ENCODE measurements around the gene LEPROT. TPM values are rescaled to one million over a fixed set of nuclear protein-coding genes. Genes with fewer than 3 reads are reported as not detected.

The LEPROT gene
- total RNA-seq, 2 donors from 2014 or later = 81.3 to 105 TPM

DNA sequence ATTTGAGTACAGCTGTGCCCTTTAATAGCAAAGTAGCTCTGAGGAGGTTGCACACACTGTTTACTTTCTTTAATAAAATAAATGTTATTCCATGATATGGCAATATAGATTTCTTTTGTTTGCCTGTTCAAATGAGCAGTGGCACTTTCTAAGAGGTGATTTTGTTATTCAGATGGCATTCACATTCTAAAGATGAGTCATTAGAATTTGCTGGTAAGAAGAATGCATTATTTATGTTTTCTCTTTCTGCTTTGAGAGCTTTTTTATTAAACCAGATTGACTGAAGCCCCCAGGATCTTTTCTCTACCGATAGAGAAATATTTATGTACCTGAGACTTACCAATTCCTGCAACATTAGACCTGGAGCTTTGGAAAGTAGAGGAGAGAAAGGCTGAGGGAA, 11.2 kb upstream of the LEPROT start:
- DNase-seq (ENCODE audit: low spot score) = no peak
- intact Hi-C loops (cut with DNase I) = no loop called here

DNA sequence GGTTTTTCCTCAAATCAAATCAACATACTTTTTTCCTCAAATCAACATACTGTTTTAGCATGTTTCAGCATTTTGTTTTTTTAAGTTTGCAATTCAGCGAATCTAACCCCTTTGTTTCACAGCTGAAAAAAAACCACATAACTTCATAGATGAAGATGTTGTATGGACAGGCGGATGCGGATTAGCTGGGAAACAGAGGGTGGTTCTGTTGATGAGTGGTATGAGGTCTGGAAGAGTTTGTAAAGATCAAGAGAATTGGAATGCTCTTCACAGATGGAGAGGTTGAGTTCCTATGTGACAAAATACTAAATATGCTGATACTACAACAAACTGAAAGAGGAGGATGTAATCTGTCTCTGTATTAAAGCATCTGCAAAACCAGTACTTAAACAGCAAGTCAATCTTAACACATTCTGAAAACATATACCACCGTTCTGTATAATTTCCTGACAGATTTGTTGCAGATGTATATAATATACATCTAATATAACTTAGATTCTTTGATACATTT, 10.6 kb upstream of the LEPROT start:
- DNase-seq (ENCODE audit: low spot score) = no peak
- intact Hi-C loops (cut with DNase I) = no loop called here

DNA sequence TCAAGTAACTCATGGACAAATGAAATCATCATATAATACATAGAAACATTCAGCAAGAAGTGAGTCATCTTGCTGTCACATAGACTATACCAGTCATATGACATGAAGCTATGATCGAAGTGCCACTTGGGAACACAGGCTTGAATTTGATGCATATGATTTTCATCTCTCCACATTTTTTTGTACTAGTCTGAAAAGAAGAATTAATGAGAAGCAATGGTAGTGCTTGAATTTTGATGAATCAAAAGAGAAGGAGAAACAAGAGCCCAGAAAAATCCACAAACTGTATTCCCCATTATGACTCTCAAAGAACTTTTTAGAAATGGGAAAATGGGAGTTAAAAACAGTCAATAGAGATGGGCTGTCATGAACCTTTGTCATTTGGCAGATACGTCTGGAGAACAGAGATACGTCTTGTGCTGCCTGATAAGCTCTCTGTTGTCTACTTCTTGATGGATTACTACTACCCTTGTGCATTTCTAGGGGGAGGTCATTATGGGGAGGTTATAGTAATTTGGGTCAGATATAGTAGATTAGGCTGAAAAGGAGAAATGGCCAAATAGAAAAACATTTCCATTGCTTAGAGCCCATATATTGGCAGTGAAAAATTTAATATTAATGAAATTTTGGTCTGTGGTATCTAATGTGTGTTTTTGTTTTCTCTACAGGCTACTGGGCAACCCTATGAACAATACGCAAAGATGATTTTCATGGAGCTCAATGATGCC, 8.0 kb upstream of the LEPROT start:
- no peak for DNase-seq (ENCODE audit: low spot score)
- intact Hi-C loops (cut with DNase I) = no loop called here

DNA sequence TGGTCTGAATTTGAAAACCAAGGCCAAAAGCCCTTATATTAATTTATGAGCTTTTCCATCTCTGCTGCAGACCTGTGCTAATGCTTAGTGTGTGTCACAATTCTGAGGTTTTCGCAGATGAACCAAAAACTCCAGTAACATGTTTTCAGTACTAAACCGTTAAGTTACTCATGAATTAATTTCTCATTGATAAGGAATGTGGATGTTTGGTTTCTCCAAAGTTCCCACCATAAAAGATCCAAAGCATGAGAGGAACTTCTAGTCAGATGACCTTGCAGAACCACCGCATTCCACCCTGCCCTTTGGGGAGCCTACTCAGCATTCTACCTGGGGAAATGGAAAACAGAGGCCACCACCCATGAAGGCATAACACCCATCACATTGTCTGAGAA, 7.5 kb upstream of the LEPROT start:
- no peak for DNase-seq (ENCODE audit: low spot score)
- intact Hi-C loops (cut with DNase I) = no loop called here

DNA sequence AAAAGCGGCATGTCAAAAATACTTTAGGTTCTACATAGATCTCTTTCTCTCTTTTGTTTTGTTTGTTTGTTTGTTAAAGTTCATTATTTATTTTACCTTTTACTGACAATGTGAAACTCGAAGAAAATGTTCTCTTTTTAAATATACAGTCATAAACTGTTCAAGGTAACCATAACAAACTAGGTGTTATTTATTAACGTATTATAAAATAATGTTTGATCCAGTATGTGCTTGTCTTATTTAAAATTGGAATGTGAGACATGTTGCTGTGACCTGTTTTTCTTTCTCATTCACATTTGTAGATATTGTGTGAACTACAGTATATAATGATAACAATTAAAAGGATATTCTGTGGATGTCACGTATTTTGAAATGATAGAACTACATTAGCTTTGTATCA, 5.9 kb upstream of the LEPROT start:
- intact Hi-C loops (cut with DNase I) = no loop called here
- DNase-seq (ENCODE audit: low spot score) = no peak

DNA sequence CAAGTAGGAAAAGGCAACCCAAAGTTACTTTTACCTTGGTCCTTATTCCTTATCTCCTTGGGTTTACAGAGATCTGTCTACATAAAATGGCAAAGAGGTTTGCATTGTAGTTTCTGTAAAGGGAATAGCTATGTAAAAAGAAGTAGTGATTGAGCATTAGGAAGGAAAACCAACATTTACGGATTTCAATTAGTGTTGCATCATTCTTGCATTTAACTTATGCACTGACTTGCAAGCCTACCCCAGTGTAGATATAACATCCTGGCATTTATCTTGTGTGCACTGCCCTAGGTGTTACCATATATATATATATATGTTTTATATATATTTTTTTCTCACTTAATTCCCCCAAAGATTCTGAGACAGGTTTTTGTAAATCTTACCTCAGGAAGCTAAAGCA, 3.7 kb upstream of the LEPROT start:
- intact Hi-C loops (cut with DNase I) = no loop called here
- DNase-seq (ENCODE audit: low spot score) = no peak

DNA sequence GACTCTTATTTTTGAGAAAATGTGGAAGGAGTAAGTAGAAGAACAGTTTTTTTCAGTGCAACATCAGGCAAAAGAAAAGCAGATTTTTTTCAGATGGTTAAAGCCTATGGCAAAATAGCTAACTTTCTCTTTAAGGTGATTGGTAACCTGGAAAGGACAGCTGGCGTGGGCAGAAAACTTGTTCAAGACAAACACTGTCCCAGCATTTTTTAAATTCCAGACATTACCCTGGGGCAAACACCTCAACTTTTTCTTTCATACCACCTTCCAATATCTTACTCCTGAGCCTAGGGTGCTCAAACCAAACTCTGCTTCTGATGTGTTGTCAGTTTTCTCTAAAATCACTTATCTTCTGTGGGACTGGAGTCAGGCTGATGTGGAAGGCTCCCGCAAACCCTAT, 2.7 kb upstream of the LEPROT start:
- intact Hi-C loops (cut with DNase I) = no loop called here
- no peak for DNase-seq (ENCODE audit: low spot score)

DNA sequence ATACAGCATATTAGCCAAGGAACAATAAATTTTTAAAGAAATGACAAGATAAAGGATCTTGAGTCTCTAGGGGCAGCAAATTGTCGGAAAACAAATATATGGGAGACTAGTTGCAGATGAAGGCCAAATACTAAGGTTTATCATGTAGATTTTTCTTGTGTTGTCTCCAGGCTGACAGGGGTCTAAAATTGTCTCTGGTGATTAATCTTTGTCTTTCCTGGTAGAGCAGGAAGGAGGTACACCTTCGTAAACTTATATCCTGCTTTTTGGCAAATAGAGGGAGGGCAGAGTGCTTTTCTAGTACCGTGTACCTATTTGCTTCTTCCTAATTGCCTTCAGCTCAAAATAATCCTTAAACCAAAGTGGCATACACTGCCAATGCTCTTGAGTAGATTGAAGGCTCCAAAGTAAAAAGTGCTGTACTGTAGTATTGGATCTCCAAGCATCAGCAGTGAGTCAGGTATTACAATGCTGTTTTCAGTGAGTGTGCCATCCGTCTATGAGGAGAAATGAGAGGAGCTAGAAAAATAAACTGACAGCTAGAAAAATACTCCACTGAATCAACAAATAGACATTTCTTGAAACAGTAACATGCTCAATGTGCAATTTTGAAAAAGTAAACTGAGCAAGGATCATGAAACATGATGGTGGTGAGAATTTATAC, 1.8 kb upstream of the LEPROT start:
- intact Hi-C loops (cut with DNase I) = no loop called here
- no peak for DNase-seq (ENCODE audit: low spot score)

DNA sequence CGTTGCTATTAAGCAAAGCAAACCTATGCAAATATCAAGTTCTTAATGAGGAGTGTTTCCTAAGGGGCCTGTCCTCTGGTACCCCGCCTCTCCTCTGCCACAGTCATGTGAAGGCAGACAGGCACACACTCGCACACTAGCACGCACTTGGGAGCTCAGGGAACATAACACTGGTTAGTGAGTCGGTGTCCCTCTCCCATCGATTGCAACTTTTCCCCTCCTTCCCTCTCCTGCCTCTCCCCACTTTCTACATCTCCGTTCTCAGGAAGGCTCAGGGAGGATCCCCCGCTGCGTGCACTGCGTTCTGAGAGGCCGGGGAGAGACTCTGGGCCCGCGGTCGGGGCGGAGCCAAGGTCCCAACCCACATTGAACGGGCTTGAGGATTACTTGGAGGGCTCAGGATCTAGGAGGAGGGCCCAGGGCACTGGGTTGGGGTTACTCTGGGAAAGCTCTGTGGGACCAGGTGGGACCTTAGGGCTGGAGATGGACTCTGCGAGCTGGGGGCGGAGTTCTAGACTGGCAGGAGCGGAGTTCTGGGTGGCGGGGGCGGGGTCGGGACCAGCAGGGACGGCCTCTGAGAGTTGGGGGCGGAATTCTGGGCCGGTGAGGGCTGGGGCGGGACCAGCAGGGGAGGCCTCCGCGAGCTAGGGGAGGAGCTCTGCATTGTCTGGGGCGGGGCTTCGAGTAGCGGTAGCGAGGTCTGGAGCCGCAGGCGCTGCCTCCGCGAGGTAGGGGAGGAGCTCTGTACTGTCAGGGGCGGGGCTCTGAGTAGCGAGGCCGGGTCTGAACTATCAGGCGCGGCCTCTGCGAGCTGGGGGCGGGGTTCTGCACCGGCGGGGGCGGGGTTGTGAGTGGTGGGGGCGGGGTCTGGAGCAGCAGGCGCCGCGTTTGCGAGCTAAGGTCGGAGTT, 533 bp upstream of the LEPROT start:
- intact Hi-C loops (cut with DNase I) = no loop called here
- DNase-seq (ENCODE audit: low spot score) = peak; percentile 99

DNA sequence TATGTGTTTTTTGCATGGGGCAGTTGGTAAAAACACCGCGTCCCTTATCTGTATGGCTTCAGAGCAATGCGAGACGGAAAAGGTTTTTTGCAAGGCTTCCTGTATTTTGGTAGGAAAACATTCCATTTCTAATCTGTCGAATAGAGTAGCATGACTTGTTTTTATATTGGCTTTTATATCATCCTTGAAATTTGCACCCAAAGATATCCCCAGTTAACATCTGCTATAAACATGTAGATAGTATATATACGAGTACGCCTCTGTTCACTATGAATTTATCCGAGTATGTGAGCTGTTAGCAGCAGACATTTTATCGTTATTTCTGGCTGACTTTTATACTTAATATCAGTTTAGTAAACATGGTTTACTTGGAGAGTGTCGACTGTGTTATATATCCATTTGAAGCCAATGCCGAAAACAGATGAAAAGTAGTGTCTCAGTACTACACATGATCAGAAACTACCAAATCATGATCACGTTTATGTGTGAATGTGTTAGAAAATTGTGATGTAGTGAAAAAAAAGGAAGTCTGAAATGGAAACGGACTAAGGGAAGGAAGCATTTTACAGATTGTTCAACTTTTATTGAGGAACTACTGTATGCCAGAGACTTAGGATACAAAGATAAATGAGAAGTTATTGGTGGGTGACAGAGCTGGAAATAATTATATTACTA, 1.0 kb downstream of the LEPROT start:
- intact Hi-C loops (cut with DNase I) = no loop called here
- no peak for DNase-seq (ENCODE audit: low spot score)

DNA sequence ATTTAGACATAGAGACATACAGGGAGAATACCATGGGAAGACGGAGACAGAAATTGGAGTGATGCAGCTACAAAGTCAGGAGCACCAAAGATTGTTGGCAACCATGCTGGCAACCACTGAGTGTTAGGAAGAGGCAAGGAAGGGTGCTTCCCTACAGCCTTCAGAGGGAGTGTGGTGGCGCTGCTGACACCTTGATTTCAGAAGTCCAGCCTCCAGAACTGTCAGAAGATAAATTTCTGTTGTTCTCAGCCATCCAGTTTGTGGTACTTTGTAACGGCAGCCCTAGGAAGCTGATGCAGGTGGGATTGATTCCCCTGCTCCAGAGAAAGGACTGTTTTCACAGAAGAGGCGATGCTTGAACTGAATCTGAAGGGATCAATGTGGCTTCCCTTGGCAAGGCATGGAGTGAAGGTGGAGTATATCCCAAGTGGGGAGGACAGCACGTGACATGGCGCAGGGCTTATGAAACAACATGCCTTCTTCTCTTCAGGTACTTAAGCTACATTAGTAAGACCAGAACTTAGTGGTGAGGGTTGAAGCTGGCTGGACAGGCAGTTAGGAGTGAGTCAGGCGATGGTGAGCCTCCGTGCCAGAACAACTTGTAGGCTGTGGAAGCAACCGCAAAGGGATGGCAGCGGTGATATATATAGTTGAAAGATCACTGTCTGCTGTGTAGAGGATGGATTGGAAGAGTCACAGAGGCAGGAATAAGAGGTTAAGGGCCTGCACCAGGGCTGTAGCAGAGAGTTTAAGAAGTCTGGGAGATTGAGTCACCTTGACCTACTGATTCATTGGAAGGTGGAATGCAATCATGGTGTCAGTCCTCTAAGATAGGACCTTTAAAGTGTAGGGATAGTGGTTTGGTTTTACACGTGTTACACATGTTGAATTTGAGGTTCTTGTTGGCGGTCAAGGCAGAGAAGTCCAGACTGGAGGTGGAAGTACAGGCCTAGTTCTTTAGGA, 2.1 kb downstream of the LEPROT start:
- no peak for DNase-seq (ENCODE audit: low spot score)
- intact Hi-C loops (cut with DNase I) = no loop called here

DNA sequence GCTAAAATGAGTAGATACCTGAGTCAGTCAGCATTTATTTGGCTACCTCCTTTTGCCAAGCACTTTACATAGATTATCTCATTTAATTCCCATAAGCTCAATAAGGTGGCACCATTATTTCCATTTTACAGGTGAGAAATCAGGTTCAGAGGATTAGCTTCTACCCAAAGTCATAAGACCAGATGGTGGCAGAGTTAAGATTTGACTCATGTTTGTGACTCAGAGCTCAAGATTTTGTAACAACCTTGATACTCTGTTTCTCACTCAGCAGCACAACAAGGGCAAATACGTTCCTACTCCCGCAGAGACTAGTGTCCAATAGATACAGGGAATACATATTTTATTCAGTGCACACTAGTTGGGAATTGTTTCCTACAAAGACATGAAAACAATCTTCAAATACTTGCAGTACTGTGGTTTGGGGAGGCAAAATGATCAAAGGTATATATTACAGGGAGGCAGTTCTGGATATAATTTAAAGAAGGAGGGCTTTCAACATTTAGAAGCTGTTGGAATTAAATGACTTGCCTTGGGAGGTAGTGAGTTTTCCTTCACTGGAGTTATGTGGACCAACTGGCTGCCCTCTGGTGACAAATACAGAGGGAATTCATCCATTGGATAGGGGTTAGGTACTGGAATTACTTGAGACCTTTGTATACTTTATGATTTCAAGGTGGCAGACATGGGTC, 3.6 kb downstream of the LEPROT start:
- intact Hi-C loops (cut with DNase I) = no loop called here
- DNase-seq (ENCODE audit: low spot score) = no peak

DNA sequence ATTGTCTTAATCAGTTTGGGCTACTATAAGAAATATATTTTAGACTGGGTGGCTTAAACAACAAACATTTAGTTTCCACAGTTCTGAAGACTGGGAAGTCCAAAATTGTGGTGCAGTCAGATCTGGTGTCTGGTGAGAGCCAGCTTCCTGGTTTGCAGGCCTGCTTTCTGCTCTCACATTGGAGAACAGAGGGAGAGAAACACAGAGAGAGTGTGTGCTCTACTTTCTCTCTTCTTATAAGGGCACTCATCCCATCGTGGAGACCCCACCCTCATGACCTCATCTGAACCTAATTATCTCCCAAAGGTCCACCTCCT, 4.1 kb downstream of the LEPROT start:
- DNase-seq (ENCODE audit: low spot score) = no peak
- intact Hi-C loops (cut with DNase I) = no loop called here

DNA sequence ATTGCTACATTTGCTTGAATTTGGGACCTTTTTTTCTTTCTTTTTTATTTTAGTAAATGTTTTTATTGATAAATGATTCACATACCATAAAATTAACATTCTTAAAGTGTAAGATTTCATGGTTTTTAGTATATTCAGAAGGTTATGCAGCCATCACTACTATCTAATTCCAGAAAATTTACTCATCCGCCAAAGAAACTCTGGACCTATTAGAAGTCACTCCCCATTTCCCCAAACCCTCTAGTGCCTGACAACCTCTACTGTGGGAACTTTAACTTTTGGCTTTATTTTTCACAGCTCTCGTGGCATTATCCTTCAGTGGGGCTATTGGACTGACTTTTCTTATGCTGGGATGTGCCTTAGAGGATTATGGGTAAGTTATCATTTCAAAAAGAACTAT, 4.5 kb downstream of the LEPROT start:
- DNase-seq (ENCODE audit: low spot score) = no peak
- intact Hi-C loops (cut with DNase I) = no loop called here

DNA sequence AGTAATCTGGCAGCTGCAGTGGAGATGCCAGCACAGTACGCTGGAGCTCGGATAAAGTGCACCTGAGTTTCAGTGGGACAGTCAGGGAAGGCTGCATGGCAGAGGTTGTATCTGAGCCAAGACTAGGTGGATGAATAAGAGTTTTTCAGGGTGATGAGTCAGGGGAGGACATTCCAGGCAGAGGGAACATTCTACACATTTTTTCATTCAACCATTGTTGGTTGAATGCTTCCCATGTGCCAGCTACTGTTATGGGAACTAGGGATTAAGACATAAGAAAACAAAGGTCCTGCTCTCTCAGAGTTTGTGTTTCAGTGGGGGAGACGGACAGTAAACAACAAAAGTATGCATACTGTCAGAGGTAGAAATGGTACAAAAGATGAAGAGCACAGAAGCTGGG, 5.2 kb downstream of the LEPROT start:
- DNase-seq (ENCODE audit: low spot score) = no peak
- intact Hi-C loops (cut with DNase I) = no loop called here

DNA sequence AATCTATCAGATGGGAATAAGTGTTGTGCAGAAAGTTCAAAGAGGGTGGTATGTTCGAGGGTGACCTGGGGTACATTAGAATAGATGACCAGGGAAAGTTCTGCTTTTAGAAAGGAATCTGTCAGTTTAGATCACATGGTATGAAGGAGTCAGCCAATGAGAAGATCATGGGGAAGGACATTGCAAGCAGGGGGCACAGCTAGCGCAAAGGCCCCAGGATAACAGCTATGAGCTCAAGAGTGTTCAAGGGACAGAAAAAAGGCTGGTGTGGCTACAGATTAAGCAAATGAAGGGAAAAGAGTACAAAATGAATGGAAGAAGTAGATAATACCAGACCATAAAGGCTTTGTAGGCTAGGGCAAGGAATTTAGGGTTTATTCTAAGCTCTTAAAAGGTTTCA, 8.6 kb downstream of the LEPROT start:
- intact Hi-C loops (cut with DNase I) = no loop called here

DNA sequence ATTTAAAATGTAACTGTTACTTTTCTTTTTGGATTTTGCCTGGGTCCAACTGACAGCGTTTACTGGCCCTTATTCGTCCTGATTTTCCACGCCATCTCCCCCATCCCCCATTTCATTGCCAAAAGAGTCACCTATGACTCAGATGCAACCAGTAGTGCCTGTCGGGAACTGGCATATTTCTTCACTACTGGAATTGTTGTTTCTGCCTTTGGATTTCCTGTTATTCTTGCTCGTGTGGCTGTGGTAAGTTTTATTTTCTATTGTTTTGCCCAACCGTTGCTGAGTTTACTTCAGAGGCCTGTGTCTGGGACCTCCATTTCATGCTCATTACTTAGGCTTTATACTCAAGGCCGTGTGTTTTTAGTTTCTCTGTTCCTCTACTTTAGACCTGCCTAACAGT, 9.3 kb downstream of the LEPROT start:
- no peak for DNase-seq (ENCODE audit: low spot score)
- intact Hi-C loops (cut with DNase I) = loop anchor here (5.0 to 10.0 kb wide), 2 partner anchors 255 to 257 kb away; no protein-coding TSS in a partner anchor

More for the DNA sequence above, 8.6 kb downstream of the LEPROT start:
- no peak for DNase-seq (ENCODE audit: low spot score)
